KOPT-K1 (cell line): ENCODE results near the gene C1orf116.
"Not testable (repeated sequence)": the region's sequence is repeated elsewhere in the genome, so short reads cannot be mapped to it uniquely, and the experiment has no call there.

Experiments
- H3K27ac ChIP-seq: fragments of 200-600 bp; sonication (generic); 2 replicates; pipeline ENCODE4 v1.5.1; 2016; ENCODE audit warnings: antibody characterized with exemption, mild to moderate bottlenecking, low read depth, low read length; ENCODE audit not compliant: poor library complexity, severe bottlenecking
- H3K36me3 ChIP-seq: fragments of 200-600 bp; sonication (generic); 2 replicates; pipeline ENCODE4 v1.5.1; 2017; ENCODE audit warnings: antibody characterized with exemption, mild to moderate bottlenecking, low read length, moderate library complexity; ENCODE audit not compliant: insufficient read depth
- H3K9me3 ChIP-seq: fragments of 200-600 bp; sonication (generic); 2 replicates; pipeline ENCODE4 v1.5.1; 2017; ENCODE audit warnings: antibody characterized with exemption, low read length, mild to moderate bottlenecking; ENCODE audit not compliant: insufficient read depth, poor library complexity, severe bottlenecking

The C1orf116 gene

GRCh38 chr1:207051191-207051943 is 18.8 kb upstream of the C1orf116 start, which contains the start of gene YOD1:
Gene YOD1, minus strand, starts transcription at chr1:207051208. Its CDS starts 178 bp downstream, at chr1:207051030.
- no peaks in the 10 kb centered on the region for H3K9me3 ChIP-seq
- peak within 1 kb of the TSS; percentile 78 for H3K27ac ChIP-seq
- peaks cover 32% of the 10 kb centered on the region for H3K36me3 ChIP-seq

GRCh38 chr1:207050480-207051190 is 18.1 kb upstream of the C1orf116 start:
- H3K27ac ChIP-seq = peak overlapping the region; percentile 78
- H3K9me3 ChIP-seq = no peaks in the 10 kb centered on the region
- peaks cover 39% of the 10 kb centered on the region for H3K36me3 ChIP-seq

DNA sequence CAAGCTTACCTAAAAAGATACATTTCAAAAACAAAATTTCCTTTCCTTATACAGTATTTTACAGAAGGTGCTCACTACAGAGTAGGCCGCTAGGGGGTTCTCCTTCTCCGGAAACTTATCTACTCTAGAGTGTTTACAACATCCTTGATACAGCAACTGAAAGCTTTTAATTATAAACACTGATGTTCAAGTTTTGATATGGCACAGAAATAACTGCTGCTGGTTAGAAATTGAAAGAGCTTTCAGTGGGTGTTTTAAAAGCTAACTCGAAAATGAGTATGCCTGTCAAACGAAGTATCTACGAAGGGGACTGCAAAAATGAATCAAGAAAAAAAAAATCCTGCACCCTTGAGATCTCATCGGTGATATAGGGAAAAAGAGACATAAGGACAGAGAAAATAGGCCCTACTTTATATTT is 17.4 kb upstream of the C1orf116 start:
- Histone ChIP-seq H3K9me3 (no peaks in the 10 kb centered on the region), H3K27ac (peak overlapping the region; percentile 78), H3K36me3 (peaks cover 43% of the 10 kb centered on the region)

DNA sequence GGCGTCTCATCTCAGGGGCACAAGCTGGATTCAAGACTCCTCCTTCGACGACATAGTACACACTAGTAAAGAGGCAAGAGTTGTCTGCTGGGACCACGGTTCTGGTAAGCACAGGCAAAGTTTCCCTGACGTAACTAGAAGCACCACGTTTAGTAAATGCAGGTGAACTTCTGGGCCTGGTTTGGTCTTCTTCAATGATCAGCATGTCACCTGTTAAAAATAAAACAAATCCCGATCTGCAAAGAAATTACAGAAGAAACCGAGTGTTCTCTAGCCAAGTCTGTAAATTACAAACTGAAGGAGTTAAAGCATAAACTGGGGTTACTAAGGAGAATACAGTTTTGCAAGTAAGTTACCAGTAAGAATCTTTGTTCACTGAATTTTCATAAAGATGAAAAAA is 17.0 kb upstream of the C1orf116 start:
- no peaks in the 10 kb centered on the region for H3K9me3 ChIP-seq
- H3K27ac ChIP-seq = peak overlapping the region; percentile 16
- H3K36me3 ChIP-seq = peaks cover 44% of the 10 kb centered on the region

DNA sequence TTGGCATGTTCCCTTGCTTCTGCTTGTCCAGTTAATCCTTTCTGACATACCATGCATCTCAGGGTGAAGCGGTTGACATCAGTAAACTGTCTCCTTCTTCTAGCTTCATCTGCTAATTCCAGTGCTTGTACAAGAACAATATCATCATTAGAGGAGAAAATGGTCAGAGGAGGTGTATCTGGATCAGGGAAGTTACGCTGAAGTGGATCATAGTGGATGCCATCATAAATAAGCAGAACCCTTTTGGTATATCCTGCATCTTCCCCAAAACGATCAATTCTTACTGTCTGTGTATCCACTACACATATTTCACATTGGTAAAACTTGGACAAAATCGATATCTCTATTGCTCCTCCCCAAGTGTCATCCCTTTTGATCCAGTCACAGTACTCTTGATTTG is 16.5 kb upstream of the C1orf116 start:
- Histone ChIP-seq H3K9me3 (no peaks in the 10 kb centered on the region), H3K27ac (no peak overlapping the region), H3K36me3 (peaks cover 48% of the 10 kb centered on the region)

DNA sequence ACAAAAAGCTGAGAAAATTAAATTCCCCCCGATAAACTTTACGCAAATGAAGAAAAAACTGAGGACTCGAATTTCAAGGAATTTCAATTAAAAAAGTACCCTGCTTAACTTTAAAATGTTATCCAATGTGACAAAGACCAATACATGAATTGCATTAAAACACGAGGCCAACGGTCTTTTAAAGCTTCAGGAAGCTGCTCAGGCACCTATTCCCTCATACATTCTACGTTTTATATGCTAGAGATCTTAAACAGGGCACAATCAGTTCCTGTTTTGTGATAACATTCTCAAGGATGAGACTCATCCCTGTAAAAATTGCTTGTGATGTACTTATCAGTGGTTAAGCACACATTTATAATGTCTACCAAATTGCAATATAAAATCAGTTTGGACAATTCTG is 15.5 kb upstream of the C1orf116 start:
- Histone ChIP-seq H3K27ac (no peak overlapping the region), H3K36me3 (peaks cover 58% of the 10 kb centered on the region), H3K9me3 (no peaks in the 10 kb centered on the region)

GRCh38 chr1:207047505-207047904 is 14.9 kb upstream of the C1orf116 start:
- no peak overlapping the region for H3K27ac ChIP-seq
- no peaks in the 10 kb centered on the region for H3K9me3 ChIP-seq
- peaks cover 59% of the 10 kb centered on the region for H3K36me3 ChIP-seq

GRCh38 chr1:207045453-207045852 is 12.9 kb upstream of the C1orf116 start:
- Histone ChIP-seq H3K27ac (no peak overlapping the region), H3K36me3 (peaks cover 59% of the 10 kb centered on the region)

DNA sequence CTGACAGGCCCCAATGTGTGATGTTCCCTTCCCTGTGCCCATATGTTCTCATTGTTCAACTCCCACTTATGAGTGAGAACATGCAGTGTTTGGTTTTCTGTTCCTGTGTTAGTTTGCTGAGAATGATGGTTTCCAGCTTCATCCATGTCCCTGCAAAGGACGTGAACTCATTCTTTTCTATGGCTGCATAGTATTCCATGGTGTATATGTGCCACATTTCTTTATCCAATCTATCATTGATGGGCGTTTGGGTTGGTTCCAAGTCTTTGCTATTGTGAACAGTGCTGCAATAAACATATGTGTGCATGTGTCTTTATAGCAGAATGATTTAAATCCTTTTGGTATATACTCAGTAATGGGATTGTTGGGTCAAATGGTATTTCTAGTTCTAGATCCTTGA is 8.8 kb upstream of the C1orf116 start:
- not testable (repeated sequence) for H3K27ac ChIP-seq, H3K9me3 ChIP-seq
- H3K36me3 ChIP-seq = peaks cover 28% of the 10 kb centered on the region

More at GRCh38 chr1:207045453-207045852, 12.9 kb upstream of the C1orf116 start:
- no peaks in the 10 kb centered on the region for H3K9me3 ChIP-seq

GRCh38 chr1:207040181-207040533 is 7.6 kb upstream of the C1orf116 start:
- Histone ChIP-seq H3K9me3 (no peaks in the 10 kb centered on the region), H3K27ac (no peak overlapping the region), H3K36me3 (peaks cover 16% of the 10 kb centered on the region)

GRCh38 chr1:207039380-207040180 is 7.0 kb upstream of the C1orf116 start:
- Histone ChIP-seq H3K9me3 (no peaks in the 10 kb centered on the region), H3K27ac (no peak overlapping the region), H3K36me3 (peaks cover 16% of the 10 kb centered on the region)

DNA sequence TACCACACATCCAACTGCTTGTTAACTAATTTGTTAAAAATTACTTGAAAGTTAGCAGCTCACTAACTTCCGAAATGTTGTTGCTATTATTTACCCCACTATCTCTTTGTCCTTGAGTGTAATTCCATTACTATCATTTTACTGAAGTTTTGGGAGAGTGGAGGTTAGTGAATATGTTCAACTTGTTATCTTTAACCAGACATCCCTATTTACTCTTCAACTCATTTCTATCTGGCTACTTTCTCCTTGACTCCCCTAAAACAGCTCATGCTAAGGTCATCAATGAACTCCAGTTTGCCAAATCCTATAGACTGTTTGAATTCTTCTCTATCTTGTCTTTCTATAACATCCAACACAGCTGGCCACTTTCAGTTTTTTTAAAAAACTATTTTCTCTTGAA is 4.3 kb upstream of the C1orf116 start:
- no peaks in the 10 kb centered on the region for H3K36me3 ChIP-seq
- no peak overlapping the region for H3K27ac ChIP-seq
- no peaks in the 10 kb centered on the region for H3K9me3 ChIP-seq

DNA sequence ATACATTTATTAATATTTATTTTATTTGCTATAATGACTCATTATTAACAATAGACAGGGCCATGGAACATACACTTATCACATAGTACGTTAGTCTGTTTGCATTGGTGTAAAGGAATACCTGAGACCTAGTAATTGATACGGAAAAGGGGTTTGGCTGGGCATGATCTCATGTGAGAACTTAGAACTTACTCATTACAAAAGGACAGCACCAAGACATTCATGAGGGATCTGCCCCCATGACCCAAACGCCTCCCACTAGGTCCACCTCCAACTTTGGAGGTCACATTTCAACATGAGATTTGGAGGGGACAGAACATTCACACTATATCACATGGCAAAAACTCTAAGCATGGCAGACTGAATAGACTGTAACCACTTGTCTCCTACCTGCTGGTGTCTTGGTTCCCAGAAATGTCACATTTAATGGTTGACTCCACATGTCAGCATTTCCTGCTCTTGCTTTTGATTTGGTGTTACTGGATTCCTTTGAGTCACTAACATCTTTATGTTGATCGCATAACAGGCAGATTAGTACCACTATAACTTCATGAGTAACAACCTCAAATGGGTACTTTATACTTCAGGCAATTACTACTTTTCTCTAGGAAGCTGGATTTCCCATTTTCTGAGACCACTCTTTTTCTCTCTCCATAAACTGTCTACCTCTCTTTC is 3.5 kb upstream of the C1orf116 start:
- no peaks in the 10 kb centered on the region for H3K36me3 ChIP-seq
- no peaks in the 10 kb centered on the region for H3K9me3 ChIP-seq
- H3K27ac ChIP-seq = no peak overlapping the region

DNA sequence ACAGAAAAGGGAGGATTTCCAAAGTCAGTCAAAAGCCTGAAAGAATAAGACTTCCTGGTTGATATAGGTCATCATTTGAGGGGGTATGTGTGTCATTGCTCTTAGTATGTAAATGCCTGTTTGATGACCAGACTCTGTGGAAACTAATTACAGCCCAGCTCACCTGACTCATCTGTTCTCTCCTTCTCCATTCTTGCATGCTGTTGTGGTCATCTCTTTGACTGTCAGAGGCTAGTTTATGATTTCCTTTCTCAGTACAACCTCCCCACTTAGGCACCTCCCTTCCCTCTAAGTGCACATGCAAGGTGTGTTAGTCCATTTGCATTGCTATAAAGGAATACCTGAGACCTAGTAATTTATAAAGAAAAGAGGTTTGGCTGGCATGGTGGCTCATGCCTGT is 2.4 kb upstream of the C1orf116 start:
- H3K36me3 ChIP-seq = no peaks in the 10 kb centered on the region
- no peak overlapping the region for H3K27ac ChIP-seq
- H3K9me3 ChIP-seq = no peaks in the 10 kb centered on the region

- Histone ChIP-seq H3K27ac (no peak overlapping the region), H3K36me3 (no peaks in the 10 kb centered on the region), H3K9me3 (no peaks in the 10 kb centered on the region)
These were observed 1.7 kb upstream of the C1orf116 start for GRCh38 chr1:207034208-207034607.
